ENCODE data around the gene CLIC4. TPM values are rescaled to one million over a fixed set of nuclear protein-coding genes. Genes with fewer than 3 reads are reported as not detected.

The CLIC4 gene
- total RNA-seq, 4 donors from 2014 or later, result 294 to 434 (median 374) TPM

- H3K4me3 ChIP-seq, result no peak overlapping the region
- intact Hi-C loops (cut with DNase I; ENCODE audit: low total_unique reads), result no loop called here
- DNase-seq, result no peak
- H3K9me3 ChIP-seq, result peaks cover 0 to 3% of the 10 kb centered on the region in 2 donors
- no peak overlapping the region for H3K27ac ChIP-seq
- no peaks in the 10 kb centered on the region for H3K4me1 ChIP-seq
- TF ChIP-seq CTCF (IDR thresholded peaks at IDR 0.05), result no peak
- TF ChIP-seq POLR2A (IDR thresholded peaks at IDR 0.05), result no peak
- H3K36me3 ChIP-seq, result no peaks in the 10 kb centered on the region
- no peaks in the 10 kb centered on the region for H3K27me3 ChIP-seq
These were observed 132.8 kb downstream of the CLIC4 start for GRCh38 chr1:24878045-24878444.

DNA sequence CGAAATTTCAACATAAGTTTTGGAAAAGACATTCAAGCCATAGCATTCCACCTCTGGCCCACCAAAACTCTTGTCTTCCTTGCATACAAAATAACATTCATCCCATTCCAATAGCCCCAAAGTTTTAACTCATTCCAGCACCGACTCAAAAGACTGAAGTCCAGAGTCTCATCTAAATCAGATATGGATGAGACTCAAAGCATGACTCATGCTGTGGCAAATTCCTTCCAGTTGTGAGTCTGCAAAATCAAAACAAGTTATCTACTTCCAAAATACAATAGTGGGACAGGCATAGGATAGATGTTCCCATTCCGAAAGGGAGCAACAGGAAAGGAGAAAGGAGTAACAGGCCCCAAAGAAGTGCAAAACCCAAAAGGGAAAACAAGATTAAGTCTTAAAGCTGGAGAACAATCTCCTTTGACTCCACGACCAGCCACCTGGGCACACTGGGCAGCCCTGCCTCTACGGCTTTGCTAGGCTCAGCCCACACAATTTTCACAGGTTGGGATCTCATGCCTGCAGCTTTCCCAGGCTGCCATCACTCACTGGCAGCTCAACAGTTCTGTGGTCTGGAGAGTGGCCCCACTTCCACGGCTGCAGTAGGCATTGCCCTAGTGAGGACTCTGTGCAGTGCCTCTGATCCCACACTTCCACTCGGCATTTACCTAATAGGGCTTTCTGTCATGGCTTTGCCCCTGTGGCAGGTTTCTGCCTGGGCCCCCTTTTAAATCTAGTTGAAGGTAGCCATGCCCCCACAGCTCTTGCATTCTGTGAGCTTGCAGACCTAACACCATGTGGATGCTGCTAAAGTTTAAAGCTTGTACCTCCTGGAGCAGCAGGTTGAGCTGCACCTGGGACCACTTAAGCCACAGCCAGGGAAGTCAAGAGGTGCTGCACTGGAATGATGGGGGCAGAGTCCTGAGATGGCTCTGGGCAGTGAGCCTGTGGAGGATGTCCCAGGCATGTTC, 133.8 kb downstream of the CLIC4 start:
- DNase-seq, result no peak
- no peak overlapping the region for H3K4me3 ChIP-seq
- no peaks in the 10 kb centered on the region for H3K27me3 ChIP-seq
- no peak overlapping the region for H3K27ac ChIP-seq
- H3K4me1 ChIP-seq, result no peaks in the 10 kb centered on the region
- H3K9me3 ChIP-seq, result peaks cover 0 to 3% of the 10 kb centered on the region in 2 donors
- no peaks in the 10 kb centered on the region for H3K36me3 ChIP-seq
- intact Hi-C loops (cut with DNase I; ENCODE audit: low total_unique reads), result no loop called here
- TF ChIP-seq POLR2A (IDR thresholded peaks at IDR 0.05) (no peak), CTCF (IDR thresholded peaks at IDR 0.05) (no peak)

DNA sequence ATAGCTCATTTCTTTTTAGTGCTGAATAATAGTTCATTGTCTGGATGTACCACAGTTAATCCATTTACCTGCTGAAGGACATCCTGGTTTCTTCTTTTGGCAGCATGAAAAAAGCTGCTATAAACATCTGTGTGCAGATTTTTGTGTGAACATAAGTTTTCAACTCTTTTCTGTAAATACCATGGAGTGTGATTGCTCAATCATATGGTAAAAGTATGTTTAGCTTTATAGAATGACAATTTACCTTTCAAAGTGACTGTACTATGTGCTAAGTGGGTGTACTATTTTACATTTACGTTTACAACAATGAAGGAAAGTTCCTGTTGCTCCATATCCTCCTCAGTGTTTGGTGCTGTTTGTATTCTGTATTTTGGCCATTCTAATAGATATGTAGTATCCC, 135.8 kb downstream of the CLIC4 start:
- Histone ChIP-seq H3K27ac (no peak overlapping the region), H3K4me1 (no peaks in the 10 kb centered on the region), H3K9me3 (peaks cover 0 to 3% of the 10 kb centered on the region in 2 donors), H3K36me3 (no peaks in the 10 kb centered on the region), H3K27me3 (no peaks in the 10 kb centered on the region), H3K4me3 (no peak overlapping the region)
- TF ChIP-seq POLR2A (IDR thresholded peaks at IDR 0.05) (no peak), CTCF (IDR thresholded peaks at IDR 0.05) (no peak)
- no peak for DNase-seq
- intact Hi-C loops (cut with DNase I; ENCODE audit: low total_unique reads), result no loop called here

- no peak for TF ChIP-seq CTCF (IDR thresholded peaks at IDR 0.05)
- TF ChIP-seq POLR2A (IDR thresholded peaks at IDR 0.05), result no peak
- peaks cover 0 to 3% of the 10 kb centered on the region in 2 donors for H3K9me3 ChIP-seq
- intact Hi-C loops (cut with DNase I; ENCODE audit: low total_unique reads), result no loop called here
These were observed 139.5 kb downstream of the CLIC4 start for GRCh38 chr1:24884751-24885150.

GRCh38 chr1:24886241-24886640, 141.0 kb downstream of the CLIC4 start:
- peaks cover 0 to 3% of the 10 kb centered on the region in 2 donors for H3K9me3 ChIP-seq
- no peak overlapping the region for H3K27ac ChIP-seq
- no peaks in the 10 kb centered on the region for H3K36me3 ChIP-seq
- DNase-seq, result no peak
- H3K4me3 ChIP-seq, result no peak overlapping the region
- H3K27me3 ChIP-seq, result no peaks in the 10 kb centered on the region
- no peak for TF ChIP-seq CTCF (IDR thresholded peaks at IDR 0.05)
- no peak for TF ChIP-seq POLR2A (IDR thresholded peaks at IDR 0.05)
- no peaks in the 10 kb centered on the region for H3K4me1 ChIP-seq
- intact Hi-C loops (cut with DNase I; ENCODE audit: low total_unique reads), result no loop called here

More at GRCh38 chr1:24884751-24885150, 139.5 kb downstream of the CLIC4 start:
- no peaks in the 10 kb centered on the region for H3K36me3 ChIP-seq
- H3K27ac ChIP-seq, result no peak overlapping the region
- no peaks in the 10 kb centered on the region for H3K27me3 ChIP-seq
- H3K4me3 ChIP-seq, result no peak overlapping the region
- DNase-seq, result no peak
- no peaks in the 10 kb centered on the region for H3K4me1 ChIP-seq
